Measurements from ENCODE around the gene KLHL24.
"Not testable (repeated sequence)": the region's sequence is repeated elsewhere in the genome, so short reads cannot be mapped to it uniquely, and the experiment has no call there.

The KLHL24 gene

GRCh38 chr3:183697610-183698317 lies 62.3 kb downstream of the KLHL24 start, which contains the start of gene YEATS2:
Gene YEATS2, plus strand, starts transcription at chr3:183697797. Its CDS starts 17,366 bp downstream, at chr3:183715163.
- DNase-seq (ENCODE audit: low read depth), result peak; percentile 62

DNA sequence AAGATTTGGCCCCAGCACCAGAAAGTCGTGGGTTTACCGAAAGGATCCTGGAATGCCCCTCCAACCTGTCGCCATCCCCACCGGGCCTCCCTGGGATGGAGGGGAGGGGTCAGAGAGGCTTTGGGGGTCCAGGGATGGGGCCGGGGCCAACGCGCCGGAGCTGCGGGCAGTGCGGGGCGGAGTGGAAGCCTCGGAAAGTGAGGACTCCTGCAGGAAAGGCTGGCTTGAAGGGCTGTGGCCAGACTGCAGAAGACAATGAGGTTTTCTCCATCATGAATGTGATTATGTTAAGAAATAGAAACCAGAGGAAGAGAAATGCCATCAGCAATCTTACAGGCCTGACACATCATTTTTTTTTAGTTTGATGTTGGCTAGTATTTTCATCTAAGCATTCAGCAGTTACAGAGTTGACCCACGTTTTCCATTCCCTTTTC lies 62.9 kb downstream of the KLHL24 start:
- peak; percentile 4 for DNase-seq (ENCODE audit: low read depth)

GRCh38 chr3:183698756-183699155 lies 63.3 kb downstream of the KLHL24 start:
- no peak for DNase-seq (ENCODE audit: low read depth)

GRCh38 chr3:183699238-183699947 lies 64.0 kb downstream of the KLHL24 start:
- no peak for DNase-seq (ENCODE audit: low read depth)

GRCh38 chr3:183701744-183702143 lies 66.3 kb downstream of the KLHL24 start:
- no peak for DNase-seq (ENCODE audit: low read depth)

DNA sequence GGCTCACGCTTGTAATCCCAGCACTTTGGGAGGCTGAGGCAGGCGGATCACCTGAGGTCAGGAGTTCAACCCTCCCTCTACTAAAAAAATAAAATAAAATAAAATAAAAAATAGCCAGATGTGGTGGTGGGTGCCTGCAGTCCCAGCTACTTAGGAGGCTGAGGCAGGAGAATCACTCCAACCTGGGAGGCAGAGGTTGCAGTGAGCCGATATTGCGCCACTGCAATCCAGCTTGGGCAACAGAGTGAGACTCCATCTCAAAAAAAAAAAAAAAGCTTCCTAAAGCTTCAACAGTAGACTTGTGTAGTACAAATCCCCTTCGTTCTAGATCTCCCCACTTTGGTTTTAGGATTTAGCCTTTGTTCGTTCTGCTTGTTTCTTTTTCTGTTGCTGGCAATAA lies 68.5 kb downstream of the KLHL24 start:
- not testable (repeated sequence) for DNase-seq (ENCODE audit: low read depth)

DNA sequence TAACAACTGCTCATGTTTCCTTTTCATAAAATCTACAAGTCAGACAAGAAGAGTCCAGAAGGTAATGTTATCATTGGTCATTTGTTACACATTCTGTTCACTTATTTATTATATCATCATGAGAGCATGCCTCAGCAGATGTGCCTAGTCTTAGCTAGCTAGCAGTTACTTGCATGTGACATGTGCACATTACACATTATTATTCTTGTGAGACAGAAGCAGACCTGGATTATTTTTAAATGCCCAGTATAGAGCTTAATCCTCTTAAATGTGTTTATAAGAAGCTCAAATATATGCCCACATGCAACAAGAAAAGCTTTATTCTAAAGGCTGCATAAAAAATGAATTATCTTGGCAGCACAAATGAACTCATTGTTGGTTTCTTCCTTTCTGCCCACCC lies 74.8 kb downstream of the KLHL24 start:
- DNase-seq (ENCODE audit: low read depth), result no peak

DNA sequence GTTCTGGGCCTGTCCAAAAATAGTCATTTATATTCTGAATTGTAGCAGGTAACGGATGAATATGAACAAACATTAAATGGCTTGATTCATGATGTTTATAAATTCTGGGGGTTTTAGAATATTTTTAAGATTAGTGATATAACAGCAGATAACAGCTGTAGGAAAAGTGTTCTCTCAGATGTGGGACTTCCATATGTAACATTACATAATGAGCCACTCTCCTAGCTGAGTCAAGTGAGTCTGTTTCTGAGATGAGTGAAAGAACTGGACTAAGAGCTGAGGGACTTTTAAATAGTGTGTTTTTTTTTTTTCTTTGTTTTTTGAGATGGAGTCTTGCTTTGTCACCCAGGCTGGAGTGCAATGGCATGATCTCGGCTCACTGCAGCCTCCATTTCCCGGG lies 76.1 kb downstream of the KLHL24 start:
- no peak for DNase-seq (ENCODE audit: low read depth)

DNA sequence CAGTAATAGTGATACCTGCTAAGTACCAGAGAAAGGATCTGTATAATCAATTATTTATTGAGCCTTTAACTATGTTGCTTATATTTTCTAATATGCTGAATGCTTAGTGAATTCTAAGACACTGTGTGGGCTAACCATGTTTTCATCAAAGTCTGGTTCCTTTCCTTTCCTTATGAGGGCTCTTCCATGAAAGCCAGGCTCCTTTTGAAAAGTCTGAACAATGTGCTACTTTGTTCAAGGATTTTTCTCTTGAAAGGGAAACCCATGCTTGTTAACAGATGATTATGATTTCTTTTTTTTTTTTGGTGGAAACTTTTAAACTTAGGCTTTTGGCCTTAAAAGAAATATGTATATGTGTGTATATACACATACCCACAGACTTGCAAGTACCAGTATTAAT lies 79.2 kb downstream of the KLHL24 start:
- no peak for DNase-seq (ENCODE audit: low read depth)

DNA sequence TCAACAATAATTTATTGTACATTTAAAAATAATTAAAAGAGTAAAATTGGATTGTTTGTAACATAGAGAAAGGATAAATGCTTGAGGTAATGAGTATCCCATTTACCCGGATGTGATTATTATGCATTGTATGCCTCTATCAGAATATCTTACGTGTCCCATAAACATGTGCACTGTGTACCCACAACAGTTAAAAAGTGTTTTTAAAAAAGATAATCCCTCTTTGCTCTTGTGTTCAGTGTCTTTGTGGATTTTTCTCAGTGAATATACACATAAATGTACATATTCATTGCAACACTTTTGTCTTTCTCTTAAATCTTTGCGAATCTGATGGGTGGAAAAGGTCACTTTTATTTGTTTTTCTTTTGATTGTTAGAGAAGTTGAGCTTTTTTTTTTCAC lies 82.6 kb downstream of the KLHL24 start:
- no peak for DNase-seq (ENCODE audit: low read depth)

DNA sequence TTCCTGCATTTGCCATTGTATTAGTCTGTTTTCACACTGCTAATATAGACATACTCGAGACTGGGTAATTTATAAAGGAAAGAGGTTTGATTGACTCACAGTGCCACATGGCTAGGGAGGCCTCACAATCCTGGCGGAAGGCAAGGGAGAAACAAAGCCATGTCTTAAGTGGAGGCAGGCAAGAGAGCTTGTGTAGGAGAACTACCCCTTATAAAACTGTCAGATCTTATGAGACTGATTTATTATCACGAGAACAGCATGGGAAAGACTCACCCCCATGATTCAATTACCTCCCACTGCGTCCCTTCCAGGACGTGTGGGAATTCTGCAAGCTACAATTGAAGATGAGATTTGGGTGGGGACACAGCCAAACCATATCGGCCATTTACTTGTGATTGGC lies 90.0 kb downstream of the KLHL24 start:
- DNase-seq (ENCODE audit: low read depth), result no peak

- no peak for DNase-seq (ENCODE audit: low read depth)
Observed at GRCh38 chr3:183728204-183728603, 92.8 kb downstream of the KLHL24 start.

- no peak for DNase-seq (ENCODE audit: low read depth)
Observed at GRCh38 chr3:183730361-183730760, 94.9 kb downstream of the KLHL24 start.

GRCh38 chr3:183731611-183732010 lies 96.2 kb downstream of the KLHL24 start:
- no peak for DNase-seq (ENCODE audit: low read depth)

DNA sequence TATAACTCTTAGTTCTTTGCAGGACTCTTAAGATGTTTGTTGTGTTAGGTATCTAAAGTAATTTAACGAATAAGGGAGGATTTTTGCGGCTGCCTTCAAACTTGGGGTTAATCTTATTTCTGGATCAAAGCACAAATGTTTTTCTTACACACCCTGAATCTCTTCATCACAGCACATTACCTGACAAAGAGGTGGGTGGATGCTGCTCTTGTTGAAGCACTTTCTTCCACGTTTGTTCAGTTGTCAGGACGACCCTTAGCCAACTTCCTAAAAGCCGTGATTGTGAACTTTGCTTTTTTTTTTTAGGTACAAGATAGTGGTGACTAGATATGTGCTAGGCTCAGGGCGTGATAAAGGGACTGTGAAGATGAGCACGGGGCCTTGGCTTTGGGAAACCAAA lies 98.1 kb downstream of the KLHL24 start:
- no peak for DNase-seq (ENCODE audit: low read depth)

Data from activated gamma-delta T cell treated with anti-CD3 and anti-CD28 coated beads, Interleukin-2, amount 50 U/mL, for 16 hours (primary cell).